Epithelial cell of prostate (primary cell): Measurements from ENCODE around the gene PRTFDC1.
"Not testable (repeated sequence)": the region's sequence is repeated elsewhere in the genome, so short reads cannot be mapped to it uniquely, and the experiment has no call there.

Experiments
- DNase-seq: peaks from one replicate; pipeline ENCODE4 v3.0.0-alpha.2; 2011; ENCODE audit warnings: low read depth, low spot score
- H3K27ac ChIP-seq: fragments of 450-650 bp; 2 replicates; pipeline ENCODE4 v1.5.1; 2017; ENCODE audit warnings: mild to moderate bottlenecking

Gene PRTFDC1

GRCh38 chr10:24952143-24952706 lies at the start of gene PRTFDC1:
PRTFDC1 (minus strand) TSS chr10:24952606; CDS start chr10:24952575, 31 bp downstream.
- DNase-seq = no peak
- H3K27ac ChIP-seq = peak within 1 kb of the TSS; percentile 28

GRCh38 chr10:24998044-24998443 lies 45.6 kb upstream of the PRTFDC1 start:
- H3K27ac ChIP-seq = no peak overlapping the region
- no peak for DNase-seq

GRCh38 chr10:24995072-24995471 lies 42.7 kb upstream of the PRTFDC1 start:
- no peak overlapping the region for H3K27ac ChIP-seq
- DNase-seq = no peak

GRCh38 chr10:24993237-24993958 lies 41.0 kb upstream of the PRTFDC1 start:
- no peak for DNase-seq
- no peak overlapping the region for H3K27ac ChIP-seq

- H3K27ac ChIP-seq = no peak overlapping the region
- no peak for DNase-seq
These were observed 40.2 kb upstream of the PRTFDC1 start for GRCh38 chr10:24992512-24993133.

- no peak overlapping the region for H3K27ac ChIP-seq
- no peak for DNase-seq
These were observed 38.9 kb upstream of the PRTFDC1 start for GRCh38 chr10:24991298-24991697.

GRCh38 chr10:24989867-24990266 lies 37.5 kb upstream of the PRTFDC1 start:
- no peak for DNase-seq
- no peak overlapping the region for H3K27ac ChIP-seq

GRCh38 chr10:24988831-24989640 lies 36.6 kb upstream of the PRTFDC1 start:
- no peak for DNase-seq
- H3K27ac ChIP-seq = no peak overlapping the region

- DNase-seq = no peak
- no peak overlapping the region for H3K27ac ChIP-seq
These were observed 32.5 kb upstream of the PRTFDC1 start for GRCh38 chr10:24984906-24985305.

GRCh38 chr10:24983946-24984345 lies 31.5 kb upstream of the PRTFDC1 start:
- no peak for DNase-seq
- H3K27ac ChIP-seq = no peak overlapping the region

GRCh38 chr10:24983130-24983529 lies 30.7 kb upstream of the PRTFDC1 start:
- DNase-seq = no peak
- no peak overlapping the region for H3K27ac ChIP-seq

- H3K27ac ChIP-seq = no peak overlapping the region
- DNase-seq = no peak
These were observed 30.1 kb upstream of the PRTFDC1 start for GRCh38 chr10:24982319-24983112.

- DNase-seq = no peak
- H3K27ac ChIP-seq = no peak overlapping the region
These were observed 28.8 kb upstream of the PRTFDC1 start for GRCh38 chr10:24981161-24981710.

GRCh38 chr10:24979685-24980084 lies 27.3 kb upstream of the PRTFDC1 start:
- no peak overlapping the region for H3K27ac ChIP-seq
- DNase-seq = no peak

GRCh38 chr10:24974976-24975375 lies 22.6 kb upstream of the PRTFDC1 start:
- H3K27ac ChIP-seq = no peak overlapping the region
- no peak for DNase-seq

- no peak for DNase-seq
- H3K27ac ChIP-seq = no peak overlapping the region
These were observed 20.8 kb upstream of the PRTFDC1 start for GRCh38 chr10:24973163-24973562.

- DNase-seq = no peak
- H3K27ac ChIP-seq = no peak overlapping the region
These were observed 19.0 kb upstream of the PRTFDC1 start for GRCh38 chr10:24971374-24971773.

GRCh38 chr10:24969841-24970281 lies 17.5 kb upstream of the PRTFDC1 start:
- no peak for DNase-seq
- no peak overlapping the region for H3K27ac ChIP-seq

- not testable (repeated sequence) for H3K27ac ChIP-seq, DNase-seq
These were observed 16.5 kb upstream of the PRTFDC1 start for GRCh38 chr10:24968951-24969350.

GRCh38 chr10:24968349-24968748 lies 15.9 kb upstream of the PRTFDC1 start:
- DNase-seq = no peak
- no peak overlapping the region for H3K27ac ChIP-seq
